Measurements from ENCODE around the gene ST8SIA5. TPM values are rescaled to one million over a fixed set of nuclear protein-coding genes. Genes with fewer than 3 reads are reported as not detected.

The ST8SIA5 gene
- total and polyA plus RNA-seq, 2 of the 13 experiments (the other 11 are each of a cell fraction or from before 2014, with no cell fraction given) = 0.07 to 0.20 TPM

GRCh38 chr18:46628206-46628605 is 128.6 kb downstream of the ST8SIA5 start:
- intact Hi-C loops (cut with micrococcal nuclease; ENCODE audit: unreplicated experiment) = no loop called here
- H4K20me1 ChIP-seq (ENCODE audit: insufficient read depth, low read length) = no peaks in the 10 kb centered on the region
- peaks cover 0 to 2% of the 10 kb centered on the region in 2 experiments; a peak in 1 of 5 replicates for H3K27me3 ChIP-seq (ENCODE audit: control insufficient read depth in 1 of 2, insufficient read depth in 2 of 2, low read length in 2 of 2)
- no peak overlapping the region for H3K4me2 ChIP-seq (ENCODE audit: low read depth, low read length)
- BruUV-seq (replicated peaks) = no TSS peak
- H3K9me3 ChIP-seq (ENCODE audit: low read length) = no peaks in the 10 kb centered on the region
- no peak for DNase-seq (ENCODE audit: low spot score)
- CTCF ChIA-PET (ENCODE audit: low intra/inter-chr PET ratio, low total read pairs) = no interaction called here
- TF ChIP-seq ZNF468 (CRISPR knock-in tag; IDR thresholded peaks at IDR 0.05) (no peak), ZEB1 (IDR thresholded peaks at IDR 0.05; ENCODE audit: insufficient replicate concordance, low read depth) (no peak), ZNF335 (CRISPR knock-in tag; IDR thresholded peaks at IDR 0.05) (no peak)
- POLR2A ChIA-PET = no interaction called here
- H3K36me3 ChIP-seq (replicated peaks in 1 of 2; ENCODE audit: control insufficient read depth in 1 of 2, insufficient read depth in 2 of 2, low read length in 2 of 2) = no peaks in the 10 kb centered on the region
- FAIRE-seq = no peak
- in situ Hi-C loops (cut with HindIII; ENCODE audit: extremely low pct_ligation_motif_present, low pct_unique_long_range_greater_than_20kb) = no loop called here
- no peak overlapping the region for H3K4me3 ChIP-seq (replicated peaks in 1 of 3; ENCODE audit: insufficient read depth in 1 of 3, low read depth in 2 of 3, low read length in 3 of 3)
- H2AFZ ChIP-seq (ENCODE audit: low read length) = no peak overlapping the region
- H3K9ac ChIP-seq (ENCODE audit: insufficient read depth, low read depth, low read length) = no peak overlapping the region
- H3K4me1 ChIP-seq (ENCODE audit: insufficient read depth, low read length) = no peaks in the 10 kb centered on the region
- H3K79me2 ChIP-seq (ENCODE audit: insufficient read depth, low read length) = no peaks in the 10 kb centered on the region
- H3K27ac ChIP-seq (ENCODE audit: extremely low read length, insufficient read depth, low read length) = no peak overlapping the region
- no peak for ATAC-seq
- 13% methylated on average over 5 of the region's 5 CpGs for WGBS (ENCODE audit: low lambda C conversion rate)

- no peaks in the 10 kb centered on the region for H4K20me1 ChIP-seq (ENCODE audit: insufficient read depth, low read length)
- no peak for TF ChIP-seq ARID2 (CRISPR knock-in tag; IDR thresholded peaks at IDR 0.05; ENCODE audit: borderline replicate concordance)
- TF ChIP-seq ZC3H13 (CRISPR knock-in tag; IDR thresholded peaks at IDR 0.05) = no peak
- TF ChIP-seq NFE2L1 (CRISPR knock-in tag; IDR thresholded peaks at IDR 0.05; ENCODE audit: borderline replicate concordance) = no peak
- TF ChIP-seq ZNF614 (CRISPR knock-in tag; IDR thresholded peaks at IDR 0.05; ENCODE audit: borderline replicate concordance) = no peak
- no peak for TF ChIP-seq PITX1 (CRISPR knock-in tag; IDR thresholded peaks at IDR 0.05)
- no peak for TF ChIP-seq SIX4 (CRISPR knock-in tag; IDR thresholded peaks at IDR 0.05)
- no peak for TF ChIP-seq HIVEP1 (CRISPR knock-in tag; IDR thresholded peaks at IDR 0.05)
- TF ChIP-seq STAG1 (CRISPR knock-in tag; IDR thresholded peaks at IDR 0.05) = no peak
- TF ChIP-seq MYNN (CRISPR knock-in tag; IDR thresholded peaks at IDR 0.05; ENCODE audit: low read depth) = no peak
- TF ChIP-seq ZNF251 (CRISPR knock-in tag; IDR thresholded peaks at IDR 0.05) = no peak
- no peak for TF ChIP-seq ZSCAN30 (CRISPR knock-in tag; IDR thresholded peaks at IDR 0.05)
- H3K4me1 ChIP-seq (ENCODE audit: insufficient read depth, low read length) = no peaks in the 10 kb centered on the region
- H3K36me3 ChIP-seq (replicated peaks in 1 of 2; ENCODE audit: control insufficient read depth in 1 of 2, insufficient read depth in 2 of 2, low read length in 2 of 2) = no peaks in the 10 kb centered on the region
- in situ Hi-C loops (cut with HindIII; ENCODE audit: extremely low pct_ligation_motif_present, low pct_unique_long_range_greater_than_20kb) (no loop called here), intact Hi-C loops (cut with micrococcal nuclease; ENCODE audit: unreplicated experiment) (no loop called here)
- no peak for FAIRE-seq
- H3K27me3 ChIP-seq (ENCODE audit: control insufficient read depth in 1 of 2, insufficient read depth in 2 of 2, low read length in 2 of 2) = peaks cover 0 to 2% of the 10 kb centered on the region in 2 experiments; a peak in 1 of 5 replicates
- no peak for ATAC-seq
- H2AFZ ChIP-seq (ENCODE audit: low read length) = no peak overlapping the region
- H3K79me2 ChIP-seq (ENCODE audit: insufficient read depth, low read length) = no peaks in the 10 kb centered on the region
- no peaks in the 10 kb centered on the region for H3K9me3 ChIP-seq (ENCODE audit: low read length)
- ChIA-PET CTCF (ENCODE audit: low intra/inter-chr PET ratio, low total read pairs) (no interaction called here), POLR2A (no interaction called here)
- 0% methylated on average over 2 of the region's 2 CpGs for WGBS (ENCODE audit: low lambda C conversion rate)
- DNase-seq (ENCODE audit: low spot score) = no peak
- no TSS peak for BruUV-seq (replicated peaks)
- H3K4me2 ChIP-seq (ENCODE audit: low read depth, low read length) = no peak overlapping the region
- no peak overlapping the region for H3K4me3 ChIP-seq (replicated peaks in 1 of 3; ENCODE audit: insufficient read depth in 1 of 3, low read depth in 2 of 3, low read length in 3 of 3)
- H3K27ac ChIP-seq (ENCODE audit: extremely low read length, insufficient read depth, low read length) = no peak overlapping the region
- H3K9ac ChIP-seq (ENCODE audit: insufficient read depth, low read depth, low read length) = no peak overlapping the region
Measured at GRCh38 chr18:46627136-46627535, 129.7 kb downstream of the ST8SIA5 start.
